GM12801 (cell line): ENCODE results near the gene CFAP299.

Experiments
- TF ChIP-seq, protein P1 (sequence below): IDR thresholded peaks from one replicate; pipeline ENCODE4 v1.5.1; 2011; ENCODE audit warnings: control low read depth; ENCODE audit not compliant: insufficient read length; ENCODE audit errors: extremely low read depth

CFAP299 gene

DNA sequence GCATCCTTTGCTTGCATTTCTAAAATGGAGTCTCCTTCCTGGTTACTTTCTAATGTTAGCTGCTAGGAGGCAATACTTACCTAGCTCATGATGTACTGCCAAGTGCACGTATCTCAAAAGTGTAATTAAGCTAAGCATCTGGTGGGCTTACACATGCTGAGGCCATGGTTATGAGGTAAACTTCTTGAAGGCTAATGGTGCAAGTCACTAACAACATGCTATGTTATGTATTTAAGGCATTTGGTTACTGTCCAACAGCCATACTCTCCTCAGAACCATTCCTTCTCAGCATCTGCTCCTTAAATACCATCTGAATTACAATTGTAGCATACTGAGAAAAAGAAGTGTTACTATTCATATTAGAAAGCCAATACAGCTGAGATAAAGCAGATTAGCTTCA lies 376.4 kb downstream of the CFAP299 start:
- TF ChIP-seq, protein P1, sequence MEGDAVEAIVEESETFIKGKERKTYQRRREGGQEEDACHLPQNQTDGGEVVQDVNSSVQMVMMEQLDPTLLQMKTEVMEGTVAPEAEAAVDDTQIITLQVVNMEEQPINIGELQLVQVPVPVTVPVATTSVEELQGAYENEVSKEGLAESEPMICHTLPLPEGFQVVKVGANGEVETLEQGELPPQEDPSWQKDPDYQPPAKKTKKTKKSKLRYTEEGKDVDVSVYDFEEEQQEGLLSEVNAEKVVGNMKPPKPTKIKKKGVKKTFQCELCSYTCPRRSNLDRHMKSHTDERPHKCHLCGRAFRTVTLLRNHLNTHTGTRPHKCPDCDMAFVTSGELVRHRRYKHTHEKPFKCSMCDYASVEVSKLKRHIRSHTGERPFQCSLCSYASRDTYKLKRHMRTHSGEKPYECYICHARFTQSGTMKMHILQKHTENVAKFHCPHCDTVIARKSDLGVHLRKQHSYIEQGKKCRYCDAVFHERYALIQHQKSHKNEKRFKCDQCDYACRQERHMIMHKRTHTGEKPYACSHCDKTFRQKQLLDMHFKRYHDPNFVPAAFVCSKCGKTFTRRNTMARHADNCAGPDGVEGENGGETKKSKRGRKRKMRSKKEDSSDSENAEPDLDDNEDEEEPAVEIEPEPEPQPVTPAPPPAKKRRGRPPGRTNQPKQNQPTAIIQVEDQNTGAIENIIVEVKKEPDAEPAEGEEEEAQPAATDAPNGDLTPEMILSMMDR, result no peak

GRCh38 chr4:80713409-80713808 lies 377.9 kb downstream of the CFAP299 start:
- TF ChIP-seq, protein P1, result no peak

DNA sequence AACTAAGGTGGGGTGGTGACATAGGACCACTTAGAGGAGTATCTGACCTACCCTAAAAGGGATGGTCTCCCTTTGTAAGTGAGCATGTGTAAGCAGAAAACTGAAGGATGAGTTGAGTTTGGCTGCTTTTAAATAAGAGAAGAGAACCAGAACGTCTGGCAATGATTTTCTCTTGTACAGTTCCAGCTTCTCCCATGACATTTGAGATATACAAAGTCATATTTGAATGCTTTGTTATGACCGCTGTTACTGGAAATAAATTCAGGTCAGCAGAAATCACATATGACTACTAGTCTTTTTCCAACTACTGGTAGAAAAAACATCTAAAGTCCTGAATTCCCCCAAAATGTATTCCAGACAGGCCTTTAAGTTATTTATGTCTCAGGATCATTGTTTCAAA lies 381.7 kb downstream of the CFAP299 start:
- TF ChIP-seq, protein P1, result no peak

DNA sequence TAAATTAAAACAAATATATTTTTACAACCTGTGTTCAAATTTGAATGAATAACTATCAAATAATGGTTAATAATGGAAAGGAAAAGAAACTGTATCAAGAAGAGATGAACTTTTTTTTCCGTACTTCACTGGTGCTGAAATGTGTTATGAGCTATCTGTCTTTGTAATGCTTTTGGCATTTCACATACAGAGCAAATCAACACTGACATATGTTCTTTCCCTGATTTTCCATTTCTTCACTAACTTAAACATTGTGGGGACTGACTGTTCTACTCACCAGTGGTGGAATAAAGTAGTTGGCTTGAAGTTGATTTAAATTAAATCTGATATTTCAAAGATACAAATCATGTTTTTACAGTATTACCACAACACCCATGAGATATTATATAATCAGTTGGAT lies 390.9 kb downstream of the CFAP299 start:
- TF ChIP-seq, protein P1, result no peak

DNA sequence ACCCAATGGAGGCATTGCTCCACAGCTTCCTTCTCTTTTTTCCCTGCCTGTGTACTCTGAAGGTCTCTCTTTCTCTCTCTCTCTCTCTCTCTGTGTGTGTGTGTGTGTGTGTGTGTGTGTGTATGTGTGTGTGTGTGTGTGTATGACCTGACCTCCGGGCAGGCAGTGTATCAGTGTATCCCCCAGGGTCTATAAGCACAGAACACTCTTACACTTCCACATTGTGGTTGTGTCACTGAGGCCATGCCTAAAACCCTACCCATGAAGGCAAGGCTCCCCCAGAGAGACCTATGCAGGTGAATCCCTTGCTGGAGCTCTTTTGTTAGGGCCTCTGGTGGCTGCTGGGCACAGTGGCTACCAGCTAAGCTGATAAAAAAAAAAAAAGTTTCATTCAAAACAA lies 394.6 kb downstream of the CFAP299 start:
- TF ChIP-seq, protein P1, result no peak

DNA sequence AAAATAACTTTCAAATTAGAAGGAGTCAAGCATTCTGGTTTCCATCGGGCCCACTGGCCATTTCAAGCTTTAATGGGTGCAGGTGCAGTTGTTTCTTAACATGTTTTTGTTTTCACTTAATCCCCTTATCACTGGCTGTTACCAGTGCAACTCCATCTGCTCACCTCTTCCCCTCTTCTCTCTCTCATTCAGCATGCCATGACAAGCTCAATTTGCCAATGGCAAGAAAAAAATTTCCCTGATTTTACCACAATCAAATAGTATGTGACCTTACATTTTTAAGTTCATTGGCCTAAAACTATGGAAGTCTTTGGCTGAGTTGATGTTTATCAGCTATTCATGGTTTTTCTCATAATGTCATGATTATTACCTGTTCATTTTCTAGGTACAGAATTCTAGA lies 395.9 kb downstream of the CFAP299 start:
- TF ChIP-seq, protein P1, result no peak

DNA sequence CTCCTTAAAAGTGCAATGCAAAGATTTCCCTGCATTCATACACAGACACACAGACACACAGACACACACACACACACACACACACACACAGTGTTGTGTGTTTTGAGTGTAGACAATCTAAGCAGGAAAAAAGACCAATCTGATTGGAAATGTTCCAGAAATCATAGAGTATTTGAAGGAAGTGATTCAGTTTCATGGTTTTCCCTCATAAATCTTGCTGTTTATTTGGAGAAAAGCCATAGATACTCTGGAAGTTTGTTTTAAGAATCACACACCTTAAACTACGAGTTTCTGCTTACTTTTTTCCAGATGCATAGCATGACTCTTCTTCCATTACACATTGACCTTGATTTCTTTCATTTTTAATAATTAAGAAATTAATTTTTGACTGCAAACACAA lies 396.5 kb downstream of the CFAP299 start:
- TF ChIP-seq, protein P1, result no peak

- TF ChIP-seq, protein P1, result no peak
Measured at GRCh38 chr4:80740375-80740774, 404.8 kb downstream of the CFAP299 start.
